DMS153 treated with DMSO at 0.1 percent for 48 hours (cell line): Measurements from ENCODE around the gene MCF2L.

Experiments used
- DNase-seq: peaks from one replicate; lab custom pipeline; 2025; ENCODE audit not compliant: unreplicated experiment; lab: John Stamatoyannopoulos, UW

The MCF2L gene

DNA sequence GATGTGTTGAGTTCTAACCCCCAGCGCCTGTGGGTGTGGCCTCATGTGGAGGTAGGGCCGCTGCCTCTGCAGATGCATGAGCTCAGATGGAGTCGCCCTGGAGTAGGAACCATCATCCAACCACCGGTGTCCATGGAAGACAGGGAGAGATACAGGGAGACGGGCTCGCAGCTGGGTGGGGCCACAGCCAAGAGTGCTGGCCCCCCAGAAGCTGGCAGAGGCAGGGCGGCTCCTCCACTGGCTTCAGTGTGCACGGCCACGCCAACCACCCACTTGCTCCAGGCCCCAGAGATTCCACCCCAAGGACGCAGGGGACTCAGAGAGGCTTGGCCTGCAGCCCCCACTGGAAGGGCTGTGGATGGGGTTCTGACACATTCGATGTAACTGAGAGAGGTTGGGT, 5.4 kb upstream of the MCF2L start:
- no peak for DNase-seq

DNA sequence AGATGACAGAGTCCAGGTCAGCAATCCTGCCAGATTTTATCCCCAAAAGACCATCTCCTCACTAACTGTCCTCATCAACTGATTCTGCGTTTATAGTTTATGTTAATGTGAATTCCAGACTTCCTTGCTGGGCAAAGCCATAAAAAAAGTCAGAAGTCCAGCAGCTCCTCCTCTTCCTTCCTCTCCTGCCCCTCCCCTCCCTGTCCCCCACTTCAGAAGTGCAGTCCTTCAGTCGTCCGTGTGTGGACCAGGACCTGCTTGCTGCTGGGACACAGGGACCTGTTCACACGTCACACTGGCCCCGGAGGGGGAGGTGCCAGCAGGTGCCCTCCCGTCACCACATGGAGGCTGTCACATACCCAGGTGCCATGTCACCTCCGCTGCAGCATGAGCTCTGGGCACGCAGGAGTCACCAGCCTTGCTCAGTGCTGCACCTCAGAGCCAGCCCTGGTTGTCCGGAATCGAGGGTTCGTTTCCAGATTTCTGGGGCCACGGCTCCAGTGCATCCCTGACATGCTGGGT, 4.0 kb upstream of the MCF2L start:
- no peak for DNase-seq

DNA sequence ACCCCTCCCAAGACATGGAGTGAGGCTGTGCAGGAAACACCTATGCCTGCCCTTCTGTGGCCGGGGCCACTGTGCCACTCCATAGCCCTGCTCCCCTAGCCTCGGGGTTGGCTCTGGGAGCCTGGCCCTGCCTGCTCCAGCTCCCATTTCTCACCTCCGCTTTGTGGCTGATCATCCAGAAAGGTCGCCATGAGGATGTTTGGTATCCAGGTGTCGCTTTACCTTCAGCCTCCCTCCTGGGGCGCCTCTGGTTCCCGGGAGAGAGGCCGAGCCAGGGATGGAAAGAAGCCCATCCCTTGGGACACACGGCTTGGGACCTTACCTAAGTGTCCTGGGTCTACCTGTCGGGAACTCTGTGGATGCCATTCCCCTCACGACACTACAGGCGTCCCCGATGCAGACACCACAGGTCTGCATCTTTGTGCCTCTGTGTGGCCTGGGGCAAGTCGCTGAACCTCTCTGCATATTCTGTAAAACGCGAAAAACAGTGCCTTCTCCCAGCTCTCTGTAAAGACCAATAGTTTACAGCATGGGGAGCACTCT, 3.4 kb upstream of the MCF2L start:
- DNase-seq = no peak

DNA sequence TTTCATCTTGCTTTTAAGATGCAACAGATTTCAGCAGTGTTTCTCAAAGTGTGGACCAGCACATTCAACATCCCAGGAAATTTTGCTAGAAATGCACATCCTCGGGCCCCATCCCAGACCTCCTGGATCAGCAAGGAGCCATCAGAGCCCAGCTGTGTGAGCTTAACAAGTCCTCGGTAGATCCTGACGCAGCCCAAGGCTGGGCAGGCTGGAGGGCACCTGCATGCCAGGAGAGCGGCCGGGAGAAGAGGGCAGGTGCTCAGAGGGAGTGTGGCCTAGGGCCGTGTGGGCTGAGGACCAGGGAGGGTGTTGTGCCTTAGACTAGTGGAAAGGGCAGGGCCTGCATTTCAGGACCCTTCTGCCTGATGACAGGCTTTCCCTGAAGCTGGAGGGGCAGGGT, 2.2 kb upstream of the MCF2L start:
- no peak for DNase-seq

DNA sequence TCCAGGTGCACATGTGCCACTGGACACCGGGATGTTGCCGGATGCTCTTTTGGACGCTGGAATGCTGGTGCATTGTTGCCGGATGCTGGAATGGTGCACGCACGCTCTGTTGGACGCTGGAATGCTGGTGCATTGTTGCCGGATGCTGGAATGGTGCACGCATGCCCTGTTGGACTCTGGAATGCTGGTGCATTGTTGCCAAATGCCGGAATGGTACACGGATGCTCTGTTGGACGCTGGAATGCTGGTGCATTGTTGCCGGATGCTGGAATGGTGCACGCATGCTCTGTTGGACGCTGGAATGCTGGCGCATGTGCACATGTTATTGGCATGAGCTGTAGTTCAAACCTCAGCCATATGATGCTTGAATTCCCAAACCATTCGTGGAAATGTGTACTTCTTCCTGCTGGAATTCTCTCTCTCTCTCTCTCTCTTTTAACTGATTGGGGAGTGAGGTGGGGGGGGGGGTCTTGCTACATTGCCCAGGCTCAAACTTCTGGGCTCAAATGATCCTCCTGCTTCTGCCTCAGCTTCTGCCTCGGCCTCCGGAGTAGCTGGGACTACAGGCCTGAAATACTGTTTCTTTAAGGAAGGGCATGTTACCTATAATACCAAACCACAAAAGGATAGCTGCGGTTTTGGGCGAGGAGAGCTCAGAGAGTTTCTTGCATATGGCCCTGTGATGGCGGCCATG, 1.2 kb upstream of the MCF2L start:
- no peak for DNase-seq

DNA sequence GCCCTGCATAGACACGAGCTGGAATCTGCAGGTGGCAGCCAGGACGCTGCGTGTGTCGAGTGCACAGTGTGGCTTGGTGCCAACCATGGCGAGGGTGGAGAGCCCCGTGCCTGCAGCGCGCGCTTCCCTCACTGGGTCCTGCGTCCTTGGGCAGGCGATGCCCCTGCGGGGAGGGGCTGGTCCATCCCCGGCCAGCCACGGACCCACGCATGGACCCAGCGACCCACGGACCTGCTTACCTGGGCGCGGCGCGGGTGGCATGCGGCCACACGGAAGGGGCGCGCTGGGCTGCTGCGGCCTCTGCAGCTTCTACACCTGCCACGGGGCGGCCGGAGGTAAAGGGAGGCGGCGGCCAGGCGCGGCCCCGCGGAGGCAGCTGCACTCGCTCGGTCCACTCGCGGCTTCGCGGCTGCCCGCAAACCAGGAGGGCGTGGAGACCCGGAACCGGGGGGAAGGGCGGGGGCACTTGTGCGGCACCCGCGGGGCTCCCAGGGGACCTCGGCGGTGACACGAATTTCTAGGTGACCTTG, 569 bp upstream of the MCF2L start:
- DNase-seq = peak; percentile 81

DNA sequence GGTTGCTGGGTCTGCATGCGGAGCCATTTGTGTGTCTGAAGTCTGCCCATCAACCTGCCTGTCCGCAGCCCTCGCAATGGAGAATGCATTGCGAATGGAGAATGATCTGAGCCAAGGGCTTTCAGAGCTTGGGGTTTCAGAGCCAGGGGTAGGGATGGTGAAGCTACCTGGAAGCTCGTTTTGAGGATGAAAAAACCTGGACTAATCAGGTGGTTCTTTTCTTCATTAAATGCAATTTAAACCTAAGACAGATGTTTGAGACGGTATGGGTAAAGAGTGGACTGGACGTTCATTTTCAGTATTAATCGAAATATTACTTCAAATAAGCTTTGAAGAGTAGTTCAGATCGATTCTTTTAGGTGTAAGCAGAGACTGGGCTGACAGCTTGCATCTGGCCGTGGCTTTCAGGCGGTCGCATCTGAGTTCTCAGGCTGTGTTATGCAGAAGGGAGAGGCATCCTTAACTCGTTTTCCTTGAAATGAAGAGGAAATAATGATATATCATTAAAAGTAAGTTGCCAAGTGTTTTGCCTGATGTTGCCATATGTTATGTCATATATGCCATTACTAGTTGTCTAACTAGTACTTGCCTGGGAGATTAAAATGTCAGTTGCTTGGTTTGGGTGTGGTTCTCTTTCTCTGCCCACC, 801 bp downstream of the MCF2L start:
- no peak for DNase-seq

DNA sequence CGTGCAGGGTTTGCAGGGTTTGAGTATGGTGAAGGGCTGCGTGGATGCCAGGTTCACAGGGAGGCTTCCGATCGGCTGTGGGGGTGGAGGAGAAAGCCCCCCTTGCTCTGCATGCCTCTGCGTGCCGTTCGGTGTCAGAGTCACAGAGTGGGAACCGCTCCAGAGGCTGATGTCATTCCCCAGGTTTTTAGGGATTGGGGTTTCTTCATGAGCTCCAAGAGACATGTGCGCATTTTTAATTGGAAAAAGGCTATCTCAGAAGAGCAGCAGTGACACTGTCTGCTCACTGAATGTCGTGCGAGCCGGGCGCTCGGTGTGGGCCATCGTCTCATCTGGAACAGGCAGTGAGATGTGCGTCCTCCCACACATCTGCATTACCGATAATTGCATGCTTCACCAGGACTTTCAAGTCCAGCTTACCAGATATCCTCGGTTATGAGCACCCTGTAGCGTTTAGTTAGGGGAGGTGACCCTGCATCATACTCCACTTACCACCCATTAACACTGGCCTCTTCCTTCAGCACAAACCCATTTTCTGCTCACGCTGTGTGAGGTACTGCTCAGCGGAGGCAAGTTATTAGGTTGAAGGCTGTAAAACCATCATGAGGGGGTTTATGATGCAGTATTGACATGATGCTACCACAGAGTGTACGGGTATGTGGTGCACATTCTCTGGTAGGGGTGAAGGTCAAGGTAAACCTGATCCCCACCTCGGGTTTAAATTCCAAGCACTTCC, 1.7 kb downstream of the MCF2L start:
- no peak for DNase-seq

DNA sequence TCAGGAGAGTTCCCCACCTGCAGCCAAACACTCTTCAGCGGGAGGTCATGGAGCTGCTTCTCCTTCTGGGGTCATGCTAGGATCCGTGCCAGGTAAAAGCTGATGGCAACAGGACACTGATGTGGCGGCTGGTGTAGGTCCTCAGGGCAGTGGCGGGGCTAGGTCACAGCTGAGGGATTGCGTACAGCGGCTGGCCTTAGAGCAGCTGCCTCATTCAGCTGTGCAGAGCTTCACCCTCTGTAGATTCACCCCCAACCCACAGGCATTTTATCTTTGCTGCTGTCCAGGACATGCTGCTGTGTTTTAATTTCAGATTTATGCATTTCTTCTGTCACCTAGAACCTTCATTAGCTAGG, 2.3 kb downstream of the MCF2L start:
- no peak for DNase-seq

DNA sequence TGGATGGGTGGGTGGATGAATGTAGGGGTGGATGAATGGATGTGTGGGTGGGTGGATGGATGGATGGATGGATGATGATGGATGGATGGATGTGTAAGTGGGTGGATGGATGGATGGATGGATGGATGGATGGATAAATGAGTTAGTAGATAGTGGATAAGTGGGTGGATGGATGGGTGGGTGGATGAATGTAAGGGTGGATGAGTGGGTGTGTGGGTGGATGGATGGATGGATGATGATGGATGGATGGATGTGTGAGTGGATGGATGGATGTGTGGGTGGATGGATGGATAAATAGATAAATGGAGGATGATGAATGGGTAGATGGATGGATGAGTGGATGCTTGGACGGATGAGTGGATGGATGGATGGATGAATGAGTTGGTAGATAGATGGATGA, 3.2 kb downstream of the MCF2L start:
- DNase-seq = no peak

DNA sequence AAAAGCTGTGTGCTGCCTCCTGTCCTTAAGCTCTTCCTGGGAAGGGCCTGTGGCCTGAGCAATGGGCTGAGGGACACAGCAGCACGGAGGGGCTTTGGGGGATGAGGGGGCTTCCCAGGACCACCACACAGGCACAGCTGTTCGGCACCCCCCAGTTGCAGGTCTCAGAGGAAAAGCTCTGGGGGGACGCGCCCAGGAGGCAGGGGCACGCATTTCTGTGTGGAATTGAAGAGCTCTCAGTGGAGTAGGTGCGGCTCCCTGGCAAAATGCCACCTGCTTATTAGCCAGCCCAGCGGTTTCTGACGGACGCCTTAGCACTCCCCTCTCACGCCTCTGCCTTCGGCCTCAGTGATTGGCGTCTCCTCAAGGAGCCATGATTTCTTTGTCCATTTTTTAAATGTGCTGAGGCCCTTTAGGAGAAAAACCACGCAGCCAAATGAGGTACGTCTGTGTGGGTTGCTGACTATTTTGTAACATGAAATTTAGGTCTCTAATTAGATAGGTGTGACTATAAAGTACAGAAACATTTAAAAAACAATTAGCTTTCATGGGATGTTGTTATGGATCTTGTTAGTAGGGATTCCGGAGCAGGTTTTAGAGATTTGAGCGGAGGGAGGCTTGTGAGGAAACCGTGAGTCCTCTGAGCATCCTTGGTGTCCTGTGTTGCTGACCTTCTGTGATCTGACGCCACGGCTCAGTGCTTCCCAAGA, 4.0 kb downstream of the MCF2L start:
- peak; percentile 54 for DNase-seq

DNA sequence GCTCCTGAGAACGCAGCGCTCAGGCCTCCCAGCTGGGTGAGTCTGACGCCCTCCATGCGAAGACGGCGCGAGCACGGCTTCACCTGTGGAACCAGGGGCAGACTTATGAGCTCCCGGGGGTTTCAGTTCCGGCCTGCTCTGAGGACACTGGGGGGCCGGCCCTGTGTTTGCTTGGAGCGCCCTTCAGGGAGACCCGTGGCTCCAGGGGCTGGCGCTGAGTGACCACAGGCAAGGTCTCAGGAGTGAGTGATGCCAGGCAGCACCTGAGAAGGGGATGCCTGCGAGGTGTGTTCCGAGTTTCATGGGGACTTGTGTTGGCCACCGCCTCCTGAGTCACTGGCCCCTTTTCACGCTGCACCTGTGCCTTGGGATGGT, 4.5 kb downstream of the MCF2L start:
- DNase-seq = no peak

DNA sequence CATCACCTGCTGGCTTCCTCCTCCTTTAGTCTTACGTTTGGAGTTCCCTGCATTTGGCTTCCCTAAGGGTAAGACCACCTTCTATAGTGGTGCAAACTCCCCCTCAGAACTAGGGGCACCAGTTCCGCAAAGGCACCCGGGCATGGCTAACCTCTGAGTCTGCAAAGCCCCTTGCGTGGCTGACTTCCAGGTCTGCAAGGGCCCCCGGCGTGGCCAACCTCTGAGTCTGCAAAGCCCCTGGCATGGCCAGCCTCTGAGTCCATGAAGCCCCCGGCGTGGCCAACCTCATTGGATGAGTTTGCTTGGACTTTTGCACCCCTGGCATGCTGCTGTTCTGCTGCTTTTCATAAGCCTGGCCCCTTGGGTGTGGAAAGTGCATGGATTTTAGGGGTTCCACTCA, 5.1 kb downstream of the MCF2L start:
- DNase-seq = no peak

DNA sequence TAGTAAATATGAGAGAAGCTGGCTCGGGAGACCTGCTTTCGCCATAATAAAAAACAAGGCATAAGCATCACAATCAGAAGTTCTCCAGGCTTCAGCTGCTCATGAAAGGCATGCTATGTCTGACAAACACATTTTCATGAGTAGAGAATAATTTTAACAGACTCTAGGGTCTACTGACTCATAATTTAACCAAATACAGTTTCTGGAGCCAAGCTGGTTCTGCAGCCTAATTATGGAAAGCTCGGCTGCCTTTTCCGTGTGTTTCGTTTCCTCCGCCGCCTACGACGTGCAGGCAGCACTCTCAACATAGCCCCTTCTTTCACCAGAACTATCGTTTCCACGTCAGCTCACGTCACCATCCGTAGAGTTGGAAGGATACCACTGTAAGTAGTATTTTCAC, 5.7 kb downstream of the MCF2L start:
- DNase-seq = no peak

DNA sequence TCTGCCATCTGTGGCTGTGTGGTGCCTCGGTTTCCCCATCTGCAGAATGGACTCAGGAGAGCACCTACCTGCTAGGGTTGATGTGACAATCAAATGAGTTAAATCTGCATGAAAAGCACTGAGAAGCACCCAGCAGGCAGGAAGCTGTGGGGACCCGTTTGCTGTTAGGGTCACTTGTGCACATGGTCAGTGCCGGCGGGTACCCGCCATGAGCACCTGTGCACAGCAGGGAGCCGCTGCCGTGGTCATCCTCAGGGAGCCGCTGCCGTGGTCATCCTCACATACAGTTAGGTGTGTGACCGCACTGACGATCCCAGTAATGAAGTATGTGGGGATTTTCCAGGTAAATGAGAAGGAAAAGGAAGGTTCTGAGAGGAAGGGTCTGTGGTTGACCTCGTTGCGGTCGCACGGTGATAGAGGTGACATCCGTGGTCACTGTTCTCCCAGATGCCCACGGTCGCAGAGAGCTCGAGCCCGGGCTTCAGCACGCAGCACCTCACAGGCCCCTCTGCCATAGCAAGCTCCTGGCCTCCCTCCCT, 6.5 kb downstream of the MCF2L start:
- DNase-seq = no peak

DNA sequence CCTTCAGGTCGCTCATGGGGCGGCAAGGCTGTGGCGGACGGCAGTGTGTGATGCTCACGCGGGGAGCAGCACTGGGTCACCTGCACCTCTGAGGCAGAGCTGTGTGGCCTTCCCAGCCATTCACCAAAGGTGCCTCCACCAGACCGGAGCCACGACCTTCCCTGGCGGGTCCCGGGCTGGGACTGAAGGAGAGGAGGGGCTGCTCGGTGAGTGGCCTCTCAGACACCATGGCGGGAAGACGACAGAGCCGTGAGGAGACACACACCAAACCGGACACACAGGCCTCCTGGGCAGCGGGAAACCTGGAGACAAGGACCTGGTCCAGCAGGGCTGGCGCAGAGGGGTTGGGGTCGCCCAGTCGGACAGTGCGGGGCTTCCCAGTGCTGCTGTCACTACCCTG, 7.5 kb downstream of the MCF2L start:
- no peak for DNase-seq

DNA sequence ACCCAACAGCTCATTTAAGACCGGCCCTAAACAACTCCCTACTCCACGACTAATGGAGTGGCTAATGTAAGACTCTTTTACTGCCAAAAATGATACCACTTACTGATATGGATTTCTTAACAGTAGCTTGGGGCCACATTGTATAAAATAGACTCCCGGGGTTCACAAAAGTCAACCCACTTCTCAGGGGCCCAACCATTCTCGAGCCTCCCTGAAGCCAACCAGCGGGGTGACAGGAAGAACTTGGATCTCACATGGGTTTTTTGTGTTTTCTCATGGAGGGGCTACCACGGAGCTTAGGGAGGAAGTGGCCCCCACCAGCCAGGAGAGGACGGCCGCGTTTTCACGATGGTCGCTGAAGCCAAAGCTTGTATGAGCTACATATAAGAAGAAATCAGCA, 8.1 kb downstream of the MCF2L start:
- DNase-seq = no peak

DNA sequence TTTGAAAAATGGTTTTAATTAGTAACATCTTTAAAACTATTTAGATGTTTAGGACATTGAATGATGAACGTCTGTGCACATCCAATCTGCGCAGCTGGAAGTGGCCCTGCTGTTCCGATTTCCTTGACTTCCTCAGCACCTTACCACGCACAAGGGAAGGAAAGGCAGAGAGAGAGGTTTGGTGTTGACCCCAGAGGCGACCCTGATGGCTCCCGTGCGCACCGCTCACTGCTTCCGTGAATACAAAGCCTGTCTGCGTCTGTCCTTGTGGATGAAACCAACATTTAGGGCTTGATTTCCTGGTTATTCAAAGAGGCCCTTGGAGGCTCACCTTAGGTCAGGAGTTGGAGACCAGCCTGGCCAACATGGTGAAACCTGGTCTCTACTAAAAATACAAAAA, 8.5 kb downstream of the MCF2L start:
- no peak for DNase-seq

DNA sequence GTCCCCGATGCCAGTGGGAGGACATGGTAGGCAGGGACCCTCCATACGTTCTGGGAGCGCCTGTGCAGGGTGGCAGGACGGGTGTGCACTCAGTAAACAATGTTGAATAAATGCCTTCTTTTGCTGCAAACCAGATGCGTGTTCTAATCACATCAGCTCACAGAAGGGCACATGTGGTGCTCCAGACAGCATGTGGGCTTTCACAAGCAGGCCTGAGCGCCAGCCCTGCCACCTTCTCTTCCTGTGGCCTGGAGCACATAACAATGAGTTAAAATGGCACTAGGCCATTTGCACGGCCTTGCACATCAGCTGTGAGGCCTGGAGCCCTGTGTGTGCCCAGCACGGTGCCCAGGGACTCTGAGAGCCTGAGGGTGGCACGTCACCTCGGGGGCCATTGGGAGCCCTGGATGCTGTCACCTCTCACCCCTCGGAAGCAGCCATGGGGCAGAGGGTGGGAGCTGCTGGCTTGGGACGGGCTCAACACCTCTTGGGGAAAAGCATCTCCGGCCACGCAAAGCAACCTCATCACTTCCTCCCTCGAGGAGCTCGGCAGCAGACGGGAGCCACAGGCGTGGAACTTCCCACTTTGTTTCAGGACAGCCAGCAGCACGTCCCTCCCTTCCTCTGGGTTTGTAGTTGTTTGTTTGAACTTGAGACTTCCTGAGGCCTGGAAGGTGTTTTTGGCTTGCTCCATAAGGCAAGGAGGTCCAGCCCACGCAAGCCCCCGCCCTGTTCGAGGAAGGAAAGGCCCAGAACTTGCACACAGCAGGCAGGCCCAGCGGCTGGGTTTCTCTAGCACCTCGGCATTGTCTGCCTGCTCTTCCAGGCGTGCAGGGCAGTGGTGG, 9.8 kb downstream of the MCF2L start:
- no peak for DNase-seq

DNA sequence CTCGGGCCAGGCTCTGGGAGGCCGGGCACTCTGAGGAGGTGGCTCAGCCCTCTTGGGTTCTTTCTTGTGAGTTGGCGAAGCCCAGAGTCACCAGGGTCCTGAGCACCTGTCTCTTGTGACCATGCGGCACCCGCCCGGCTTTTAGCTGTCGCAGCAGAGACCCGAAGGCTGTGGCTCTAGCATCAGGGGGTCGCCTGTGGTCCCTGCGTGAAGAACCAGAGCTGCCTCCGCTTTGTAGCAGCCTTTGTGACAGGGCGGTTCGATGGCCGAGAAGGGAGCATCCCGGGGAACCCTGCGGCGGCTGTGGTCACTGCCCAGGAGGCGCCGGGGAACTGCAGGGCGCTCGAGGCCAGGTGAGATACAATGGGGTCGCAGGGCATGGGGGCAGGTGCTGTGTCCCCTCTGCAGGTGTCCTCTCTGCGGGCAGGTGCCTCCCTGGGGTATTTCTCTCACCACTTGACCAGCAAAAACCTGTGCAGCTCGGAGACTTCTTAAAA, 10.4 kb downstream of the MCF2L start:
- no peak for DNase-seq
